Measurements from ENCODE around the gene HOXA13.

Gene HOXA13

DNA sequence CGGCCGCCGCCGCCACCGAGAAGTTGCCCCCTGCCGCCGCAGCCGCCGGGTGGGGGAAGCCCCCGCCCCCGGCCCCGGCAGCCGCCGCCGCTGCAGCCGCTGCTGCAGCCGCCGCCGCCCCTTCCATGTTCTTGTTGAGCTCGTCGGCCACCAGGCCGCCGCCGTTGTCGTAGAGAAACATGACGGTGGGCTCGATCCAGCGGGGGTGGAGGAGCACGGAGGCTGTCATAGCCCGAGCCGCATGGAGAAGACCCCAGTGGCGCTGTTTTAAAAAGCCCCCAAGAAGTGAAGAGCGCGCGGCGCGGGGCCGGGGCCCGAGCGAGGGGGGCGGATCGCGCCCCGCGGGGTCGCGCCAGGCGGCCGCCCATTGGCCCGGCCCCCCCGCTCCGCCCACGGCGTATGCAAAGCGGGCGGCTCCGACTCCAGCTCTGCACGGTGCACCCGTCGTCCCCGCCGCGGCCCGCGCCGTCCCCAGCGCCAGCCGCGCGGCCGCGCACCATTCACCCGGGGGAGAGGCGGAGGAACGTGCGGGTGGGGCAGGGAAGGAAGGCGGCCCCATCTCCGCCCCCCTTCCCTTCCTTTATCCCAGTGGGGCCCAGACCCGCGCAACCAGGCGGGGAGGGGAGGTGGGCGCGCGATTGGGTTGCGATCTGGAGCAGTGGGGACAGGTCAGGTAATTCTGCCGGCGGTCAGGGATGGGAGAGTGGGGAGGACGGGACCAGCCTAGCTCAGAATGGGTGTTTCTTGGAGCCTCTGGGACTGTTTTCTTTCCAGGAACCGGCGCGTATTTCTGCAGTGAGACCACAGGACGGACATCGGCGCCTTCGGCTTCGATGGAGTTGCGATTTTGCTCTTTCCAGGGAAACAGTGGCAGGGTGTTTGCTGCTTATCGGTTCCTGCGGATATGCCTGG, at the start of gene HOXA13:
TSS of gene HOXA13 (minus strand) at position 243 of the 912 bp plus-strand sequence. CDS start at position 229, 14 bp downstream.
- no peak for DNase-seq (ENCODE audit: low read depth)

DNA sequence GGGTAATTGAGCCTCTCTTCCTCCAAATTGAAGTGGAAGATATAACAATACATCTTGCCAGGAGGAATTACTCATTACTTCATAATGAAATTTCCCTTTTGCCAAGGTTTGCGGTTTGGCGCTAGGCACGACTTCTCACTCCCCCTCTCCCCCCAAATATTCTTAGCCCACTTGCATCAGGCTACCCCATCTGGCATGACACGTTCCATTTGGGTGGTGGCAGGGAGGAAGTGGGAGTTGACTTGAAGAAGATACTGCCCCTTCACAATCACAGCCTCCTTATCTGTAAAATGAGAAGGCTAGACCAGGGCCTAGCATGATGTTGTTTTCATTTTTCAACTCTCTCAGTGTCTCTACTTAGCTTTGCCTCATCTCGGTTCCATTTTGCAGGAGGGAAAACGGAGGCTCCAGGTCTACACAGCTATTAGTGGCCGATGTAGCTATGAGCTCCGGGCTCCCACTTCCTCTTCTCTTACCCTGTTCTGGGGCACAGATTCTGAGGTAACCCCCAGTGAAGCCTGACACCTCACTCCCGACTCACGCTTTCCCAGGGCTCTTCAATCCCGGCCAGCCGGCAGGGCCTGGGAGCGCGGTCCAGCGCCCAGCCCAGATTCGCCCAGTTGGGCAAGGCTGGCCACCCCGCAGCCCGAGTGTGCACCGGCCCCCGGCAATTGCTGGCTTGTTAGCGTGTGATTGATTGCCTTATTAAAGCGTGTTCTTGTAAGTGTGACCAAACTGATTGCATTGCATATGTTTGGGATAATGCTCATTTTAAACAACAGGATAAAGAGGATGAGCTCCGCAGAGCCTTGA, 49.2 kb upstream of the HOXA13 start:
- no peak for DNase-seq (ENCODE audit: low read depth)

DNA sequence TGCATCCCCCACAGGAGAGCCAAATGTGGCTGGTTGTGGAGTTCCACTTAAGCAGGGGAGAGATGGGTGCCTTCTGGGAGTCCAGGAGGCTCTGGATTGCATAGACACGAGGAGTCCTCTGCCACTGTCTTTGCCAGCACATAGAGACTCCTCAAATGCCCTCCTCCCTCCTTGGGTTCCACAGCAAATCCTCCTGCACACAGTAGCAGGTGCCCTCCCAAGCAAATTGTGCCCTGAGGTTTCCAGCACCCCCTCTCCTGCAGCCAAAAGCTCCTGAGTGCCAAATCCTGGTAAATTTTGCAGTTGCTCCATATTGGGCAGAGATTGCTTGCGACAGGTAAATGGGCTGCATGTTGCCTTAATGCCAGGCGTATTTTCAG, 48.5 kb upstream of the HOXA13 start:
- DNase-seq (ENCODE audit: low read depth), result no peak

DNA sequence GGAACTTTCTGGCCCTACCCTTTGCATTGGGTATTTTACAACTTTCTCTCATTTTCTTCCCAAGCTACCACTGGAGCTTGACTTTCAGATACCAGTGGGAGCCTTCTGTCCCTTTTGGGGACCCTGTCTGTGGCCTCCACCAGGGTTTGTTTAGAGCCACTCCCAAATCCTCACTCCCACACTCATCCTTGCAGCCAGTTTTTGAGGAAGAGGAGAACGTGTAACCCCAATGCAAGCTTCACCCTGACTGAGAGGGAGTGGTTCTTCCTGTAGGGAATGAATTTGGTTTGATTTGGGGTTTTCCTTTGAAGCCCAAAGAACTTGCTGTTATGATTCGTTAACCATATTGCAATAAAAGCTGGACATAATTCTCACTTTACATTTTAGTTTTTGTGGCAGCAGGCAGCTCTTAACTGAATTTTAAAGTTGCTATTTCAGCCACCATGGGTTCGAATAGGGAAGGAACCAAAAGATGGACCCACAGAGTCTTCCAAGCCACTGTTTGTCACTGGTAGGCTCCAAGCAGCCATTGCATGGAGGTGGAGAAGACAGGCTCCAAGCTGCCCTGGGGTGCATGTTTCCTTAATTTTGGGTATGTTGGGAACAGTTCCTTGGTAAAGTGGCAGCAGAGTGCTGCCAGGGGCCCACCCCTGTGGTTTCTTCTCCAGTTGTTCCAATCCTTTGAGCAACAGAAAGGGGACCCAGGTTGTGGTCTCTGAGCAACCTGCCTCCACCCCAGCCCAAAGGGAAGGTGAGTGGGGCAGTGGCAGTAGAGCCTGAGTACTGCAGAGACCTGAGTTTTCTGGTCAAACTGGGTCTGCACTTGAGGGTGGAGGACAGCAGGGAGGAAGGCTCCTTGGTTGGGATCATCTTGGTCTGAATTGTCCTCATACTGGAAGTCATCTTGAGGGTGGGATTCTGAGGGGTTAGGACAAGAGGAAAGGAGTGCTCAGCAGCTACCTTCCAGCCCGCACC, 47.8 kb upstream of the HOXA13 start:
- DNase-seq (ENCODE audit: low read depth), result no peak

DNA sequence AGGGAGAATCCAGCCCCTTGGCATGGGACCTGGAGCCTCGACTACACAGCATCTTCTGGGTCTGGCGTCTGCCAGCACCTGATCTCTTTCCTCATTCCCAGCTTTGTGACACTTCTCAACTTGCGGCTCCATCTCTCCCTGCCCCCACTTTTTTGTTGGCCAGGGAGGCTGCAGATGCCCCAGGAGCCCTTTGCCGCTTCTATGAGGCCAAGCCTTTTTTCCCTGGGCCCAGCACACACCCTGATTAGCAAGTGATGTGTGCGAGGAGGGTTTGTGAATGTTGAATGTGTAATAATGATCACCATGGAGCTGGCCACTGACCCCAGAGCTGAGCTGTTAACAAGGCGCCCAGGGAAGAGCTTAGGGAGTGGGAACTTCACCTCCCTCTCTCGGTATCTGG, 47.1 kb upstream of the HOXA13 start:
- DNase-seq (ENCODE audit: low read depth), result no peak

DNA sequence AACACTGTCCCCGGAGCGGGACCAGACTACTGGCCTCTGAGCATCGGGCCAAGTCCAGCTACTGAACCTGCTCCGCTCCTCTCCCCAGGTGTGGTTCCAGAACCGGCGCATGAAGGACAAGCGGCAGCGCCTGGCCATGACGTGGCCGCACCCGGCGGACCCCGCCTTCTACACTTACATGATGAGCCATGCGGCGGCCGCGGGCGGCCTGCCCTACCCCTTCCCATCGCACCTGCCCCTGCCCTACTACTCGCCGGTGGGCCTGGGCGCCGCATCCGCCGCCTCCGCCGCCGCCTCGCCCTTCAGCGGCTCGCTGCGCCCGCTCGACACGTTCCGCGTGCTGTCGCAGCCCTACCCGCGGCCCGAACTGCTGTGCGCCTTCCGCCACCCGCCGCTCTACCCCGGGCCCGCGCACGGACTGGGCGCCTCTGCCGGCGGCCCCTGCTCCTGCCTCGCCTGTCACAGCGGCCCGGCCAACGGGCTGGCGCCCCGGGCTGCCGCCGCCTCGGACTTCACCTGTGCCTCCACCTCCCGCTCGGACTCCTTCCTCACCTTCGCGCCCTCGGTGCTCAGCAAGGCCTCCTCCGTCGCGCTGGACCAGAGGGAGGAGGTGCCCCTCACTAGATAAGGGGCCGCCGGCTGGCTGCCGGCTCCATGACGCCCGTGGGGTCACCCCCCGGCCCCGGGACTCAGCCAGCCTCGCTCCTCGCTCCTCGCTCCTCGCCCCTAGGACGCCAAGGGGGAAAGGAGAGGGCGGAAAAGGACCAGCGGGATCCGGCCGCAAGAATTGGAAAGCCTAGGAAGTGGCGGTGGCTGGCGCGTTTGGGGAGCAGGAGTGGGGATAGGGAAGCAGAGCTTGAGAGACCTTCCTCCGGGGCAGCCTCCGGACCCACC, 46.2 kb upstream of the HOXA13 start:
- DNase-seq (ENCODE audit: low read depth), result no peak

DNA sequence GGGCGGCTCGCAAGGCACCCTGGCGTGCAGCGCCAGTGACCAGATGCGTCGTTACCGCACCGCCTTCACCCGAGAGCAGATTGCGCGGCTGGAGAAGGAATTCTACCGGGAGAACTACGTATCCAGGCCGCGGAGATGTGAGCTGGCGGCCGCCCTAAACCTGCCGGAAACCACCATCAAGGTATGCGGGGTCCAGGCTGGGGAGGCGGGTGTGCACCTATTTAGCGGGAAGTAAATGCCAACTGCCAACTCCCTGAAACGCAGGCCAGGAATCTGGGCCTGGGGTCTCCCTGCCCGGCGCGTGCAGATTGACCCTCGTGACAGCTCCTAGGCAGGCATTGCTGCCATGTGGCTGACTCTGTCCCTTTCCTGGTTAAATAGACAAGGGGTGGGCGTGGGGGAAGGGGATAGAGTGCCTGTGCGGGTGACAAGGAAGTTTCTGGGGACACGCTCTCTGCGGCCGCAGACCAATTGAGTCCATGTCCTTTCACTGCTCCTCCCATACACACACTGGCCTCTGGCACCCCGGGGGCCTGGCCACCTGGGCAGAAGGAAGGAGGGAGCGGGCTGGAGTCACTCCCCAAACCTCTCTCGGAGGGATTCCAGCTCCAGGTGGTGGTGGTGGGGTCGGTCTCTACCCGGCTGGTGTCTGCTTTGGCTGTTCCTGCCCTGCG, 45.4 kb upstream of the HOXA13 start:
- no peak for DNase-seq (ENCODE audit: low read depth)

DNA sequence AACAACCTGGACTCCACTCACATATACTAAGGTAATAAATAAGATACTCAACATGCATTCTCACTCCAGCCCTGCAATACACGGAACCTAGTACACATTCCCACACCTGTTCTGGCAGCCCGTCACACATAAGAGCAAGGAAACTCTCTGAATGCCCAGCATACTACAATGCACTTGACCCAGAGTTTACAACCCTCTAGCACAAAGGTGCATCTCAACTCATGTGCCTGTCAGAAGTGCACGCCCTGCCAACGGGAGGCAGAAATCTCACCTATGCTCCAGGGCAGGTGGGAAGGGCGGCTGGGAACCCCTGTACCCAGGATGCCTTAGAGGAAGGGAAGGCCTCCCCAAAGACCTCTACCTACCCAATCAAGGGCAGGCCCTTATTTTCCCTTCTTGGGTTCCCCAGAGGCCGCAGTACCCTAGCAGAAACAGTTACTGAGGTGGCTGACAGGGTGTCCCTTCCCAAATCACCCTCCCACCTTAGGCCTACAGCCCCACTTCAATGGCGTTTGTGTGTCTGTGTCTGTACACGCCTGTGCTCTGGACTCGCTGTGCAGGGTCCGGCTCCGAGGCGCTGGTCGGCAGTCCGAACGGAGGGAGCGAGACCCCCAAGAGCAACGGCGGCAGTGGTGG, 44.7 kb upstream of the HOXA13 start:
- no peak for DNase-seq (ENCODE audit: low read depth)

DNA sequence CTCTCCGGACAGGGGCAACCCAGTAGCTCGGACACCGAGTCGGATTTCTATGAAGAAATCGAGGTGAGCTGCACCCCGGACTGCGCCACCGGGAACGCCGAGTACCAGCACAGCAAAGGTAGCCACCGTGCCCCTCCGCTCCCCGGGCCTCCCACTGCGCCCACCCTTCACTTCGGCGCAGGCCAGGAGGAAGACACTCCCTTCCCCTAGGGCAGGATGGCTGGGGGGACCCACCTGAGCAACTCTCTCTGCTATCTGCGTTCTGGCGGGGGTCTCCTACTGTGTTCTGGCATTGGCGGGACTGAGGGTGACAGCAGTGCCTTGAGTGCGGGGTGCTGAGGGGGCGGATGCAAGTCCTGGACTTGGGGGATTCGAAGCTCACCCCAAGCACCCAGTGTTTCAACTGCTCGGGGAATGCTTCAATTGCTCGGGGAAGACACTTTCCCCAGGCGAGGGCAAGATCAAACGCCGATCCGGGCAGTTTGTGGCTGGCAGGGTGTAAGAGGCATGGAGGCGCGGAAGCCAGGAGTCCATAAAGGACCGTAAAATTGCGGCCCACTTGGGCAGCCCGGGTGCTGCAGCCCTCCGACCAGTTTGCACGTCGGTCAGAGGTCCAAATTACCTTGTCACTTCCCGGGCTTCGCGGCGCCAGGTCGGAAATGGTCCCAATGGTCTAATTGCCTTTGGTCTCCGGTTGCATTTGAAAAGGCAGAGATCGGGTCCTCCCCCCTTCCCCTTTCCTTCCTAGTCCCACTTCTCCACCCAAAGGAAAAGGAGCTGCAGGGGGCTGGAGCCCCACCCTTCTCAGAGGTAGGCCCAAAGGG, 43.7 kb upstream of the HOXA13 start:
- DNase-seq (ENCODE audit: low read depth), result no peak

DNA sequence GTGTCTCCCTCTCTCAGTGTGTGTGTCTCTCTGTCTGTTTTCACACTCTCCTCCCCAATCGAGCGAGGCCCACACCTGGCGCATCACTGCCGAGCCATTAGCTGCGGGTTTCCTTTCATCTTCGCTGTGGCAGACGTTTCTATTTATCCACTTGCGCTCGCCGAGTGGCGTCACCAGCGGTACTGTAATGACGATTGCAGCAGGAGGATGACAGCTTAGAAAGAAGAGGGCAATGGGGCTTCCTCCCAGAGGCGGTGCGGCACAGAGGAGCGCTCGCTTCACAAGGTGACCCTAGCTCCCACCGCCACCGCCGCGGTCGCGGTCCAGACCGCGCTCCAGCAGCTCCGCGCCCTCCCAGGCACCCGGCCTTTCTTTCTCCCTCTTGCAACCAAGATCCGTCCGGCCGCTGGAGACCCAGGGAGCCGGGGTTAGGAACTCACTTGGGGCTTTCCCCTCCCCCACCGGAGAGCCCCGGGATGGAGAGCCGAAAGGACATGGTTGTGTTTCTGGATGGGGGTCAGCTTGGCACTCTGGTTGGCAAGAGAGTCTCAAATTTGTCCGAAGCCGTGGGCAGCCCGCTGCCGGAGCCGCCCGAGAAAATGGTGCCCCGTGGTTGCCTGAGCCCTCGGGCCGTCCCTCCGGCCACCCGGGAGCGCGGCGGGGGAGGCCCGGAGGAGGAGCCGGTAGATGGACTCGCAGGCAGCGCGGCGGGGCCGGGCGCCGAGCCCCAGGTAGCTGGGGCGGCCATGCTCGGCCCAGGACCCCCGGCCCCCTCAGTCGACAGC, 42.9 kb upstream of the HOXA13 start, which contains the start of gene EVX1:
TSS of gene EVX1 (plus strand) at position 248 of the 785 bp plus-strand sequence. CDS start at position 477, 229 bp downstream.
- no peak for DNase-seq (ENCODE audit: low read depth)

DNA sequence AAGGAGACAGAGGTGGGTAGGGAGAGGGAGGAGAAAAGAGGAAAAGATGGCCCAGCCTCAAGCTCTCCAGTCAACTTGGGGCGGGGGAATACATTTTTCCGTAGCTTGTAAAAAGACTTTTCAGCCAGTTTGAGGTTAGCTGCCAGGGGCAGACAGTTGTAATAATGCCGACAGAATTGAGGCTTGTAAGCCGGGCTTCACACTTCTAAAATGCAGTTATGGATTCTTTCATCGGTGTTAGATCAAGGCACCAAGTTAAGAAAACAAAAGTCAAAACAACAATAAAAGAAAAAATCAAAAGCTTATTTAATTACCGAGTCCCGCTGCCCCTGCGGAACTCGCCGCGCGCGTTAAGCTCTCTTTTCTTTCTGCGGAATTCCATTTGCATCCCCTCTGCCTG, 42.3 kb upstream of the HOXA13 start:
- DNase-seq (ENCODE audit: low read depth), result no peak

DNA sequence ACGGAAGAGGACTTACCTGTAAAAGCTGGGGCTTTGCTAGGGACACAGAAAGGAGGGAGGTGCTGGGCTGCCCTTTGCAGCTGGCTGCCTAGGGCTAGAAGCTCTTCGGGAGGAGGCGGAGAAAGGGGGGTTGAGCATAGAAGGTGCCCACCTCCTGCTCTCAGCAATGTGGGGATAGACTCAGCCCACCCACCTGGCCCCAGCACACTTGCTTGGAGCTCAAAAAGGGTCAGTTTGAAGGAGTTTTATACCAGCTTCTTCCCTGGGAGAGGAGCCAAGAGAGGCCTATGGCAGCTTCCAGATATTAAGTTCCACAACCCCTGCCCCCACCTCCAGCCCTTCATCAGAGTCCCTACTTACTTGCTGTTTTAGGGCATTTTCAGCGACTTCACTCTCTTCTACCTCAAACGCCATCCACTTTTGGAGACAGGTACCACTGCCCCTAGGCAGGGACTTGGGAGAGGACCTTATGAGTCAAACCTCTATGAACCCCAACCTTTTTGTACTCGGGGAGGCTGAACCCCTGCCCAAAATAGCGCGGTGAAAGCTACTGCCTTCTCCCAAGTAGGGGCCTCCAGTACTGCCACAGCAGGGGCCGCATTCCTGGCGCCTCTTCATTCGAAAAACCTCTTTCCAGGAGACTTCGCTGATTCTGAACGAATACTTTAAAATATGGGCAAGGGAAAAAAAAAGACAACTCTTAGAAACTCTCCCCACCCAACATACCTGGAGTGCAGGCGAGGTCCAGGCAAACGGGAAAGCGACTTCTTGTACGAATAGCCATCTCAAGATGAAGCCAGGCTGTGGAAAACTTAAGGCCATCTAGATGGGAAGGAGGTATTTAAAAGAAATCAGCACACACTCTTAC, 41.5 kb upstream of the HOXA13 start:
- DNase-seq (ENCODE audit: low read depth), result no peak

DNA sequence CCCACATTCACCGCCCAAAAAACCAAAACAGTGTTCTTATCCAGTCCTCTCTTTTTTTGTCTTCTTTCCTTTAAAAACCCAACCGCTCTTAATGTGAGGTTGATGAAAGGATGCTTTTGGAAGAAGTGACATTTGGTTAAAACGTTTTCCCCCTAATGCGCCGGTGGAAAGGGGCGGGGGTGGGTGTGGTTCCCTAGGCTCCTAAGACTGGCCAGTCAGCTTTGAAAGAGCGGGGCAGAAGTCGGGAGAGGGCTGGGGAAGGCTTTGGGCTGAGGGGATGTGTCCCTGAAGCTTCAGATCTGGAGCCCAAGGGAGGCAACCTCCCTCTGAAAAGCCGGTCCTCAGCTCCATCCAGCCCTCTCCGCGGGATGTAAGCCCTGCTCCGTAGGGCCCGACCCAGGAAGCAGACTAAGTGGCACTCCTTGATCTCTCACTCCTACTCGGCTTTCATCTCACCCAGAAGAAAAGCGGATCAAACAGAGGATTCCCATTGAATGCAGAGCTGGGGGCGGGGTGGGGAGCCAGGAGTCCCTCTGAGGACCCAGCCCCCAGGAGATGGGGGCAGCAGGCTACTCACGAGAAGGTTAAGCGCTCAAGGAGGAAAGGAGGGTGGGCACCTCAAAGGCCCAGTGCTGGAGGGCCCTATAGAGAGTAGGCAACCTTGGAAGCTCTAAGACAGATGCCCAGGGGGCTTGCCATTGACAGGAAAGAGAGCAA, 40.3 kb upstream of the HOXA13 start:
- no peak for DNase-seq (ENCODE audit: low read depth)

DNA sequence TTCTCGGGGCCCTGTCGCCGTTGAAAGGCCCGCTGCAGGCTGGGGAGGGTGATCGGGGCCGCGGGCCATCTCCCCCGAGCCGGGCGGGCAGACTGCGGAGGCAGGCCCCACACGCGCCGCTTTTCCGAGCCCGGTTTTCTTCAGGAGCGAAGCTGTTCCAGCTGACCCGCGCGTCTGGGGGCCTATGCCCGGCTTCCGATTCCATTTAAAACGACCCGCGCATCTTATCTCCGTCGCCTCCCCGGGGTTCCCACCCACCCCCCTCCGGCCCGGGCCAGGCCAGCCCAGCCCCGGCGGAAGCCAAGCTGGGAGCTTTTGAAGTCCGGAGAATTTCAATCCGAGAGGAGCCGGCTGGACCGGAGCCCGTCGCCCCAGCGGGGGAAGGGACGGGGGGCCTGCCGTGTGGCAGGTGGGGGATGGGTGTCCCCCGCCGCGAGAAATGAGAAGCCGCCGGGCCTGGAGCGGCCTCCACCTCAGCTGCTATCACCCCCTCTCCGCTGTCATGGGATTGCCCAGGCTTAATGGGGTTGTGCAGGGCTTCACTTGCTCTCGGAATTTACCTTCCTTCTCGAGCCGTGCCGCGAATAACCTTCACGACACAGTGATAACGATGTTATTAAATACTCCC, 39.6 kb upstream of the HOXA13 start:
- DNase-seq (ENCODE audit: low read depth), result no peak

DNA sequence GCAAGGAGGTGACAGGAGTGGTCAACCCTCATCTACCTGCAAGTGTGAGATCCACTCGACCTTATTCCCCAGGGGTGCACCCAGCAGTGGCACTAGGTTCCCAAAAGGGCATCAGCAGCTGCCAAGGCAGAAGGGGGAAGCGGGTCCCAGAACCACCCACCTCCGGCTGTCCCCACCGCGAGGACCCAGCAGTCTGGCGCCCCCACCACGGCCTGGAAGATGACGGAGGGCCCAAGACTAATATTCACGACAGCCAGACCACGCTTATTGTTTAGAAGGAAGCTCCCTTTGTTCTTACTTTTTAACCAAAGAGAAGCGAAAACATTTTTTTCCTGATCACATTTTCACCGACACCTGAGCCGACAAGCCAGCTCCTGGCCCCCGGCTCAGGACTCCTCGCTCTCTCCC, 39.1 kb upstream of the HOXA13 start:
- no peak for DNase-seq (ENCODE audit: low read depth)
